Neural cell (in vitro differentiated cells): Measurements from ENCODE around the gene FAM98C.

ENCODE experiments used
- CTCF ChIP-seq: fragments of 450-650 bp; IDR thresholded peaks from 2 replicates; pipeline ENCODE4 v1.5.1; 2014; ENCODE audit warnings: antibody characterized with exemption, mild to moderate bottlenecking, moderate library complexity; ENCODE audit not compliant: poor library complexity, severe bottlenecking
- EP300 ChIP-seq: fragments of 450-650 bp; conservative IDR thresholded peaks from 2 replicates; pipeline ENCODE4 v1.6.1; 2014; ENCODE audit warnings: antibody characterized with exemption, mild to moderate bottlenecking, moderate library complexity; ENCODE audit not compliant: poor library complexity, severe bottlenecking
- EZH2 ChIP-seq: fragments of 200-600, 300-800 bp; shearing (Covaris generic), sonication (generic); IDR thresholded peaks from 2 replicates; pipeline ENCODE4 v1.6.1; 2014; ENCODE audit warnings: antibody characterized with exemption, low read length, borderline replicate concordance, mild to moderate bottlenecking; ENCODE audit not compliant: insufficient read depth, poor library complexity, severe bottlenecking
- MXI1 ChIP-seq: fragments of 450-650 bp; conservative IDR thresholded peaks from 2 replicates; pipeline ENCODE4 v1.6.1; 2014; ENCODE audit warnings: antibody characterized with exemption, mild to moderate bottlenecking; ENCODE audit not compliant: poor library complexity, severe bottlenecking
- POLR2AphosphoS5 ChIP-seq: IDR thresholded peaks from 2 replicates; pipeline ENCODE4 v1.6.1; 2012
- RAD21 ChIP-seq: fragments of 450-650 bp; conservative IDR thresholded peaks from 2 replicates; pipeline ENCODE4 v1.6.1; 2014; ENCODE audit warnings: antibody characterized with exemption, mild to moderate bottlenecking, moderate library complexity
- REST ChIP-seq: IDR thresholded peaks from 2 replicates; pipeline ENCODE4 v1.6.1; 2012; ENCODE audit warnings: borderline replicate concordance
- SMC3 ChIP-seq: fragments of 450-650 bp; conservative IDR thresholded peaks from 2 replicates; pipeline ENCODE4 v1.6.1; 2014; ENCODE audit warnings: antibody characterized with exemption, mild to moderate bottlenecking, moderate library complexity; ENCODE audit not compliant: poor library complexity
- TAF1 ChIP-seq: IDR thresholded peaks from 2 replicates; pipeline ENCODE4 v1.6.1; 2012; ENCODE audit warnings: low read depth

GRCh38 chr19:38449518-38449917 lies 46.6 kb downstream of the FAM98C start:
- TF ChIP-seq CTCF: no peak
- TF ChIP-seq REST: no peak
- no peak for TF ChIP-seq POLR2AphosphoS5
- TF ChIP-seq SMC3: no peak
- TF ChIP-seq EZH2: no peak
- TF ChIP-seq EP300: no peak
- TF ChIP-seq TAF1: no peak
- no peak for TF ChIP-seq MXI1
- no peak for TF ChIP-seq RAD21
